Measurements from ENCODE around the gene ANKH. TPM values are rescaled to one million over a fixed set of nuclear protein-coding genes. Genes with fewer than 3 reads are reported as not detected.

The ANKH gene
- polyA plus RNA-seq, 1 experiment = 14.2 TPM

- H3K27me3 ChIP-seq (ENCODE audit: control insufficient read depth, insufficient read depth, low read length) = no peaks in the 10 kb centered on the region
- peak; percentile 71 for DNase-seq (ENCODE audit: low read depth, low spot score)
These were observed 207.1 kb downstream of the ANKH start, which contains the start of gene OTULIN for GRCh38 chr5:14664270-14665100. Gene OTULIN (plus strand): TSS chr5:14664718. CDS start chr5:14664826, 108 bp downstream.

DNA sequence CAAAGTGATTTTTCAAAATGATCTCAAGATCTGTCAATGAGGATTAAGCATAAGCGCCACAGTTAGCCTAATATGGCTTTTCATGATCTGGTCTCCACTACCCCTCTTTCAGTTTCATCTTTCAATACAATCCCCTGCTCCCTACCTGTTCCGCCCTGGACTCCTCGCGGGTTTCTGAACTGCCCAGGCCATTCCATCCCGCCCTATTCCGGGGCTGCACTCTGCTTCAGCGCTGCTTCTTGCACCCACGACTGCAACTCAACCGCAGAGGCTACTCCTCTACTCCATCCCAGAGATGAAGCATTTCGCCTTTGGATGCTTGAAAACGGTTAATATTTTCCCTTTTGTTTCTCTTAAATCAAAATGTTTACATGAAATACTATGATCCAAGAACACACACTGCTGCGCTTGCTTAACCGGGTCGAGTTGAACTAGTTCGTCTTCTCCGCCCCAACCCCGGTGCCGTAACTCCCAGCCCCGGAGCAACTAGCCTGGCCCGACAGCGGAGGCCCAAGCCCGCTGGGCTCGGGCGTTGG, 207.8 kb downstream of the ANKH start:
- TF ChIP-seq, protein P1, sequence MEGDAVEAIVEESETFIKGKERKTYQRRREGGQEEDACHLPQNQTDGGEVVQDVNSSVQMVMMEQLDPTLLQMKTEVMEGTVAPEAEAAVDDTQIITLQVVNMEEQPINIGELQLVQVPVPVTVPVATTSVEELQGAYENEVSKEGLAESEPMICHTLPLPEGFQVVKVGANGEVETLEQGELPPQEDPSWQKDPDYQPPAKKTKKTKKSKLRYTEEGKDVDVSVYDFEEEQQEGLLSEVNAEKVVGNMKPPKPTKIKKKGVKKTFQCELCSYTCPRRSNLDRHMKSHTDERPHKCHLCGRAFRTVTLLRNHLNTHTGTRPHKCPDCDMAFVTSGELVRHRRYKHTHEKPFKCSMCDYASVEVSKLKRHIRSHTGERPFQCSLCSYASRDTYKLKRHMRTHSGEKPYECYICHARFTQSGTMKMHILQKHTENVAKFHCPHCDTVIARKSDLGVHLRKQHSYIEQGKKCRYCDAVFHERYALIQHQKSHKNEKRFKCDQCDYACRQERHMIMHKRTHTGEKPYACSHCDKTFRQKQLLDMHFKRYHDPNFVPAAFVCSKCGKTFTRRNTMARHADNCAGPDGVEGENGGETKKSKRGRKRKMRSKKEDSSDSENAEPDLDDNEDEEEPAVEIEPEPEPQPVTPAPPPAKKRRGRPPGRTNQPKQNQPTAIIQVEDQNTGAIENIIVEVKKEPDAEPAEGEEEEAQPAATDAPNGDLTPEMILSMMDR (IDR thresholded peaks at IDR 0.05; ENCODE audit: low read depth, low read length) = no peak
- ChIA-PET CTCF (no interaction called here), POLR2A (interaction anchor here (0.5 kb wide), 1 partner anchor 207 kb away, joined by 5 read pairs; no protein-coding TSS in a partner anchor)
- Histone ChIP-seq H3K27ac (ENCODE audit: low read depth, low read length) (peak overlapping the region; percentile 82), H3K27me3 (ENCODE audit: control insufficient read depth, insufficient read depth, low read length) (no peaks in the 10 kb centered on the region), H3K9me3 (ENCODE audit: control insufficient read depth, insufficient read depth, low read length) (no peaks in the 10 kb centered on the region; the same call in 1 of the 2 replicates), H3K4me3 (ENCODE audit: low read depth, low read length) (peak overlapping the region; percentile 86)
- DNase-seq (ENCODE audit: low read depth, low spot score) = no peak

More at GRCh38 chr5:14664270-14665100, 207.1 kb downstream of the ANKH start, which contains the start of gene OTULIN:
- ChIA-PET POLR2A (interaction anchor here (0.5 kb wide), 2 partner anchors 145 to 206 kb away, joined by 3 to 5 read pairs; no protein-coding TSS in a partner anchor), CTCF (no interaction called here)
- Histone ChIP-seq H3K27ac (ENCODE audit: low read depth, low read length) (peak within 1 kb of the TSS; percentile 82), H3K9me3 (ENCODE audit: control insufficient read depth, insufficient read depth, low read length) (no peaks in the 10 kb centered on the region; the same call in 1 of the 2 replicates), H3K4me3 (ENCODE audit: low read depth, low read length) (peak within 1 kb of the TSS; percentile 86)
- TF ChIP-seq, protein P1 (IDR thresholded peaks at IDR 0.05; ENCODE audit: low read depth, low read length) = no peak

DNA sequence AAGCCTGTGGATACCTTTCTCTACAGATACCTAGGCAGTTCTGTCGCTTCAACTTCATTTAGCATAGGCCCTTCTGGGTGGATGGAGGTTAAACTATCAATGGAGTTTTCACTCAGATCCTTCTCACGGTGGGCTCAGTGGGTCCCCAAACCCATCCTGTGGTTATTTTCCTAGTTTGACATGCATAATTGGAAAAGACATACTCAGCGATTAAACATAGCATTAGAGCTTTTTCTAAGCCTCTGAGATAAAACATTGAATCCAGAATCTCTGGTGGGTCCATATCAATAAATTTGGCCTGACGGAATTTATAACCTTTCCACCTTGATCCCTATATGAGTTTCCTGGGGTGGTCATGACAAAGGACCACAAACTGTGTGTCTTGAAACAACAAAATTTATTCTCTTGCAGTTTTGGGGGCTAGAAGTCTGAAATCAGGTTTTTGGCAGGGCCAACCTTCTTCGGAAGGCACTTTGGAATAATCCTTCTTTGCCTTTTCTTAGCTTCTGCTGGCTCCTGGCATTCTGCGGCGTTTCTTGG, 208.8 kb downstream of the ANKH start:
- CTCF ChIA-PET = interaction anchor here (1.8 kb wide), 1 partner anchor 14 kb away, joined by 9 read pairs; no protein-coding TSS in a partner anchor
- TF ChIP-seq, protein P1 (IDR thresholded peaks at IDR 0.05; ENCODE audit: low read depth, low read length) = no peak

GRCh38 chr5:14660833-14661232, 210.7 kb downstream of the ANKH start:
- Histone ChIP-seq H3K27ac (ENCODE audit: low read depth, low read length) (no peak overlapping the region), H3K9me3 (ENCODE audit: control insufficient read depth, insufficient read depth, low read length) (no peaks in the 10 kb centered on the region; the same call in 1 of the 2 replicates), H3K4me3 (ENCODE audit: low read depth, low read length) (no peak overlapping the region), H3K27me3 (ENCODE audit: control insufficient read depth, insufficient read depth, low read length) (no peaks in the 10 kb centered on the region)
- no peak for DNase-seq (ENCODE audit: low read depth, low spot score)
- TF ChIP-seq, protein P1 (IDR thresholded peaks at IDR 0.05; ENCODE audit: low read depth, low read length) = no peak
- ChIA-PET POLR2A (interaction anchor here (0.5 to 0.6 kb wide), 4 partner anchors 11 to 1000 kb away, joined by 3 to 7 read pairs (median 4); no protein-coding TSS in a partner anchor), CTCF (interaction anchor here (0.6 to 1.9 kb wide), 4 partner anchors 13 to 759 kb away, joined by 3 to 19 read pairs (median 4); no protein-coding TSS in a partner anchor)

More for the DNA sequence above, 208.8 kb downstream of the ANKH start:
- peak overlapping the region; percentile 4 for H3K27ac ChIP-seq (ENCODE audit: low read depth, low read length)
- H3K4me3 ChIP-seq (ENCODE audit: low read depth, low read length) = no peak overlapping the region
- no peak for DNase-seq (ENCODE audit: low read depth, low spot score)
- H3K27me3 ChIP-seq (ENCODE audit: control insufficient read depth, insufficient read depth, low read length) = no peaks in the 10 kb centered on the region
- POLR2A ChIA-PET = no interaction called here
- H3K9me3 ChIP-seq (ENCODE audit: control insufficient read depth, insufficient read depth, low read length) = no peaks in the 10 kb centered on the region; the same call in 1 of the 2 replicates
